ENCODE data around the gene CPLX1.
A peak's percentile ranks its signal among the peaks of the same experiment; 100 is the strongest.

Gene CPLX1

GRCh38 chr4:832536-832935 is 6.6 kb upstream of the CPLX1 start:
- no peak for DNase-seq (ENCODE audit: low spot score)

GRCh38 chr4:832108-832507 is 6.2 kb upstream of the CPLX1 start:
- DNase-seq (ENCODE audit: low spot score) = no peak

GRCh38 chr4:831483-831805 is 5.5 kb upstream of the CPLX1 start:
- DNase-seq (ENCODE audit: low spot score) = no peak

GRCh38 chr4:830601-831482 is 4.9 kb upstream of the CPLX1 start:
- DNase-seq (ENCODE audit: low spot score) = no peak

GRCh38 chr4:829761-830600 is 4.1 kb upstream of the CPLX1 start:
- no peak for DNase-seq (ENCODE audit: low spot score)

- DNase-seq (ENCODE audit: low spot score) = no peak
Observed at GRCh38 chr4:829291-829690, 3.4 kb upstream of the CPLX1 start.

- peak; percentile 67 for DNase-seq (ENCODE audit: low spot score)
Observed at GRCh38 chr4:828641-829271, 2.8 kb upstream of the CPLX1 start.

GRCh38 chr4:827209-828081 is 1.5 kb upstream of the CPLX1 start:
- no peak for DNase-seq (ENCODE audit: low spot score)

- no peak for DNase-seq (ENCODE audit: low spot score)
Observed at GRCh38 chr4:826508-827208, 729 bp upstream of the CPLX1 start.

GRCh38 chr4:825063-825970 is 612 bp downstream of the CPLX1 start:
- peak; percentile 84 for DNase-seq (ENCODE audit: low spot score)

- no peak for DNase-seq (ENCODE audit: low spot score)
Observed at GRCh38 chr4:824461-825062, 1.4 kb downstream of the CPLX1 start.

GRCh38 chr4:823761-824460 is 2.0 kb downstream of the CPLX1 start:
- DNase-seq (ENCODE audit: low spot score) = no peak

GRCh38 chr4:823176-823760 is 2.7 kb downstream of the CPLX1 start:
- no peak for DNase-seq (ENCODE audit: low spot score)

- DNase-seq (ENCODE audit: low spot score) = no peak
Observed at GRCh38 chr4:822361-823175, 3.4 kb downstream of the CPLX1 start.

GRCh38 chr4:821631-822030 is 4.3 kb downstream of the CPLX1 start:
- DNase-seq (ENCODE audit: low spot score) = no peak

GRCh38 chr4:821181-821591 is 4.7 kb downstream of the CPLX1 start:
- DNase-seq (ENCODE audit: low spot score) = no peak

GRCh38 chr4:820230-821172 is 5.4 kb downstream of the CPLX1 start:
- DNase-seq (ENCODE audit: low spot score) = no peak

All from AG20443 (cell line).